ENCODE results near the gene RALGPS1. TPM values are rescaled to one million over a fixed set of nuclear protein-coding genes. Genes with fewer than 3 reads are reported as not detected.
A peak's percentile ranks its signal among the peaks of the same experiment; 100 is the strongest.

RALGPS1 gene
- total and polyA plus RNA-seq, 7 donors = 3.9 to 7.7 (median 5.4) TPM

- Histone ChIP-seq H3K4me3 (no peak overlapping the region), H3K27me3 (ENCODE audit: insufficient read depth in 3 of 3, low read length in 2 of 3) (no peaks in the 10 kb centered on the region), H3K27ac (no peak overlapping the region), H3K4me1 (peaks cover 3% of the 10 kb centered on the region), H3K9me3 (no peaks in the 10 kb centered on the region), H3K36me3 (ENCODE audit: insufficient read depth in 1 of 2, low read depth in 1 of 2) (no peaks in the 10 kb centered on the region)
- TF ChIP-seq CTCF (IDR thresholded peaks at IDR 0.05) = no peak
- WGBS, 3 donors = 74 to 91% (median 75%) methylated on average over 5 of the region's 5 CpGs
- DNase-seq = no peak
- intact Hi-C loops (cut with DNase I) = no loop called here
- ATAC-seq = no peak
Observed at GRCh38 chr9:127256324-127256723, 341.7 kb downstream of the RALGPS1 start.

GRCh38 chr9:127258606-127259471, 344.3 kb downstream of the RALGPS1 start:
- WGBS, 3 donors = 67 to 83% (median 68%) methylated on average over 7 of the region's 7 CpGs
- Histone ChIP-seq H3K27me3 (ENCODE audit: insufficient read depth in 3 of 3, low read length in 2 of 3) (no peaks in the 10 kb centered on the region), H3K9me3 (no peaks in the 10 kb centered on the region), H3K36me3 (ENCODE audit: insufficient read depth in 1 of 2, low read depth in 1 of 2) (no peaks in the 10 kb centered on the region), H3K4me3 (no peak overlapping the region), H3K4me1 (peaks cover 4% of the 10 kb centered on the region), H3K27ac (no peak overlapping the region)
- no peak for ATAC-seq
- intact Hi-C loops (cut with DNase I) = no loop called here
- TF ChIP-seq CTCF (IDR thresholded peaks at IDR 0.05) = no peak
- no peak for DNase-seq

GRCh38 chr9:127262602-127263001, 348.0 kb downstream of the RALGPS1 start:
- DNase-seq = no peak
- Histone ChIP-seq H3K27me3 (ENCODE audit: insufficient read depth in 3 of 3, low read length in 2 of 3) (no peaks in the 10 kb centered on the region), H3K36me3 (ENCODE audit: insufficient read depth in 1 of 2, low read depth in 1 of 2) (no peaks in the 10 kb centered on the region), H3K4me3 (no peak overlapping the region), H3K27ac (no peak overlapping the region), H3K4me1 (peaks cover 4% of the 10 kb centered on the region), H3K9me3 (no peaks in the 10 kb centered on the region)
- no peak for TF ChIP-seq CTCF (IDR thresholded peaks at IDR 0.05)
- intact Hi-C loops (cut with DNase I) = no loop called here
- no peak for ATAC-seq

- peak in 1 of 4 donors; percentile 50 for ATAC-seq
Observed at GRCh38 chr9:127263237-127263636, 348.7 kb downstream of the RALGPS1 start.

More at GRCh38 chr9:127263237-127263636, 348.7 kb downstream of the RALGPS1 start:
- WGBS, 3 donors = 56 to 86% (median 56%) methylated on average over 9 of the region's 9 CpGs
- Histone ChIP-seq H3K4me3 (no peak overlapping the region), H3K27ac (no peak overlapping the region), H3K36me3 (ENCODE audit: insufficient read depth in 1 of 2, low read depth in 1 of 2) (no peaks in the 10 kb centered on the region), H3K4me1 (peaks cover 4% of the 10 kb centered on the region), H3K27me3 (ENCODE audit: insufficient read depth in 3 of 3, low read length in 2 of 3) (no peaks in the 10 kb centered on the region), H3K9me3 (no peaks in the 10 kb centered on the region)
- intact Hi-C loops (cut with DNase I) = no loop called here
- DNase-seq = no peak
- no peak for TF ChIP-seq CTCF (IDR thresholded peaks at IDR 0.05)
